ENCODE data around the gene SLC16A10.

SLC16A10 gene

GRCh38 chr6:111231090-111231459 lies 143.8 kb downstream of the SLC16A10 start:
- no peak overlapping the region for H3K4me3 ChIP-seq (ENCODE audit: low read depth, low read length)
- no peak for DNase-seq (ENCODE audit: low read depth)
- TF ChIP-seq CTCF (IDR thresholded peaks at IDR 0.05; ENCODE audit: insufficient read depth, low read depth, low read length, missing control alignments) = no peak

- no peak for DNase-seq (ENCODE audit: low read depth)
- no peak for TF ChIP-seq CTCF (IDR thresholded peaks at IDR 0.05; ENCODE audit: insufficient read depth, low read depth, low read length, missing control alignments)
- H3K4me3 ChIP-seq (ENCODE audit: low read depth, low read length) = no peak overlapping the region
These were observed 150.5 kb downstream of the SLC16A10 start for GRCh38 chr6:111237852-111238251.

GRCh38 chr6:111238464-111239119 lies 151.3 kb downstream of the SLC16A10 start:
- no peak for DNase-seq (ENCODE audit: low read depth)
- H3K4me3 ChIP-seq (ENCODE audit: low read depth, low read length) = no peak overlapping the region
- TF ChIP-seq CTCF (IDR thresholded peaks at IDR 0.05; ENCODE audit: insufficient read depth, low read depth, low read length, missing control alignments) = no peak

- no peak for DNase-seq (ENCODE audit: low read depth)
- no peak overlapping the region for H3K4me3 ChIP-seq (ENCODE audit: low read depth, low read length)
- no peak for TF ChIP-seq CTCF (IDR thresholded peaks at IDR 0.05; ENCODE audit: insufficient read depth, low read depth, low read length, missing control alignments)
These were observed 152.2 kb downstream of the SLC16A10 start for GRCh38 chr6:111239461-111239860.

- DNase-seq (ENCODE audit: low read depth) = no peak
- TF ChIP-seq CTCF (IDR thresholded peaks at IDR 0.05; ENCODE audit: insufficient read depth, low read depth, low read length, missing control alignments) = no peak
- no peak overlapping the region for H3K4me3 ChIP-seq (ENCODE audit: low read depth, low read length)
These were observed 155.1 kb downstream of the SLC16A10 start for GRCh38 chr6:111242452-111242851.

- TF ChIP-seq CTCF (IDR thresholded peaks at IDR 0.05; ENCODE audit: insufficient read depth, low read depth, low read length, missing control alignments) = no peak
These were observed 155.8 kb downstream of the SLC16A10 start for GRCh38 chr6:111243095-111243494.

GRCh38 chr6:111248789-111249188 lies 161.5 kb downstream of the SLC16A10 start:
- DNase-seq (ENCODE audit: low read depth) = no peak
- TF ChIP-seq CTCF (IDR thresholded peaks at IDR 0.05; ENCODE audit: insufficient read depth, low read depth, low read length, missing control alignments) = no peak
- H3K4me3 ChIP-seq (ENCODE audit: low read depth, low read length) = no peak overlapping the region

More at GRCh38 chr6:111243095-111243494, 155.8 kb downstream of the SLC16A10 start:
- no peak for DNase-seq (ENCODE audit: low read depth)
- H3K4me3 ChIP-seq (ENCODE audit: low read depth, low read length) = no peak overlapping the region
